ENCODE data around the gene CPLX4.

CPLX4 gene

DNA sequence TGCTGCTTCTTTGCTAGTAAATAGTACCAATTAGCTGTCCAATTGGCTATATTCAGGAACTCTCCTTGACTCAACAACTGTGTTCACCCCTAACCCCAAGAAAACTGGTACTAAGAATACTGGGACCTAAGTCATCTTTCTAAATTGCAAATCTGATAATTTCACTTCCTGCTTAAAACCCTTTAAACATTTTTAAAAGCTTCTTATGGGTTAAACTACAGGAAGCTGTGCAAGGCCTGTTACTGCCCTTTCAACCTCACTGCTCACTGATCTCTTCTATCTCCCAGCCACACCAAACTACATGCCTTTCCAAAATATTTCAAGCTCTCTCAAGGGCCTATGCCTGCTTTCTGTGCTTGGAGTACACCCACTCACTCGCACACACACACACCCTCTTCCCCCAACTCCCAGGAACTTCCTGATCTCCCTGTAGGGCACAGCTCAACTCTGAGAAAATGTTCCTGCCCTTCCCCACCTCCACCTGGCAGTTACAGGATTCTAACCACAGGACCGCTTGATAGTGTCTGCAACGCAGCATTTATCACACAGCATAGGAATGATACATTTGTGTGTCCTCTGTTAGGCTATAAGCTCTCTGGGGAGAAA, 33.9 kb upstream of the CPLX4 start:
- Histone ChIP-seq H3K36me3 (peaks cover 79 to 100% (median 88%) of the 10 kb centered on the region in 11 experiments), H3K9ac (no peak overlapping the region), H3K4me3 (no peak overlapping the region), H4K20me1 (peaks cover 3 to 26% (median 13%) of the 10 kb centered on the region in 11 experiments; a peak in 14 of 22 replicates), H3K4me2 (peak overlapping the region in 3 of 11 experiments; percentile 21 to 27 (median 27); a peak in 3 of 22 replicates), H3K27ac (no peak overlapping the region), H3K4me1 (peaks cover 6 to 19% (median 10%) of the 10 kb centered on the region in 10 experiments; a peak in 19 of 20 replicates), H3K9me3 (replicated peaks in 1 of 11) (no peaks in the 10 kb centered on the region), H3K27me3 (no peaks in the 10 kb centered on the region)
- no peak for TF ChIP-seq Cebpa-rat (IDR thresholded peaks at IDR 0.05)

DNA sequence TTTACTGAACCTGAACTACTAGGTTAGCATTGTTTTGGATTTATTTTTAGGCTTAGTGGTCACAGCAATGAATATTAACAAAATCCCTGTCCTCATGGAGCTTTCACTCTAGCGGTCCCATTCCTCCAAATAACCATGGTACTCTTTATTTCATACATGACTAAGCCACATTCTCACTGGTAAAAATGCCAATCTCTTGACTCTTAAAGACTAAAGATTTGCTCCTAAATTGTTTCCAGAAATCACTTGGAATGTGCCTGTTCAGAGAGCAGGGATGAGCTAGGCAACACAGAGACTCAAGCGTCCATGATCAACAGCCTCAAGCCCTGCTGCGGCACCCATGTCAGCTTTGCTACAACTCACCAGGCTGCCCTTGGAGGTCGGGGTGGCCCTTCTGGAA, 27.1 kb upstream of the CPLX4 start:
- Histone ChIP-seq H3K9ac (no peak overlapping the region), H3K4me1 (no peaks in the 10 kb centered on the region), H3K9me3 (replicated peaks in 1 of 11) (peaks cover 12 to 54% (median 41%) of the 10 kb centered on the region in 11 experiments), H3K4me3 (no peak overlapping the region), H3K36me3 (peaks cover 98 to 100% (median 100%) of the 10 kb centered on the region in 11 experiments), H3K27ac (no peak overlapping the region), H3K4me2 (no peak overlapping the region), H4K20me1 (peaks cover 0 to 20% (median 0%) of the 10 kb centered on the region in 11 experiments; a peak in 2 of 22 replicates), H3K27me3 (no peaks in the 10 kb centered on the region)
- no peak for TF ChIP-seq Cebpa-rat (IDR thresholded peaks at IDR 0.05)

DNA sequence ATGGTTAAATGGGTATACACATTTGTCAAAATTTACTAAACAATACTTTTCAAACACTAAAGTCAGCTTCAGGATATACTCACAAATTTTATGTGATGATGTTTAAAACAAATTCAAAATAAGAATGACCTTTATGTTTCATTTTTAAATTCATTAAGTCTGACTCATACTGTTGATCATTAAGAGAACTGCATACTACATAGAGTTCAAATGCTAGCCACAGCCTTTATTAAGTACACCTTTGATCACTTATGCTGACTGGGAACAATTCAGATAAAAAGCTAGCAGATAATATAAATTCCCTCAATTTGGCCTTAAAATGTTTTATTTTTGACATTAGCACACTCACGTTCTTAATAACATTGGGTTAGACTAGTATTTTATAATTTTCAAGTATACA, 26.5 kb upstream of the CPLX4 start:
- no peak overlapping the region for H3K4me3 ChIP-seq
- H3K27me3 ChIP-seq: no peaks in the 10 kb centered on the region
- peaks cover 0 to 20% (median 0%) of the 10 kb centered on the region in 11 experiments; a peak in 4 of 22 replicates for H4K20me1 ChIP-seq
- TF ChIP-seq Cebpa-rat (IDR thresholded peaks at IDR 0.05): no peak
- H3K27ac ChIP-seq: no peak overlapping the region
- no peak overlapping the region for H3K4me2 ChIP-seq
- H3K9me3 ChIP-seq (replicated peaks in 1 of 11): peaks cover 18 to 58% (median 45%) of the 10 kb centered on the region in 11 experiments
- no peak overlapping the region for H3K9ac ChIP-seq
- peaks cover 99 to 100% (median 100%) of the 10 kb centered on the region in 11 experiments for H3K36me3 ChIP-seq
- H3K4me1 ChIP-seq: no peaks in the 10 kb centered on the region

DNA sequence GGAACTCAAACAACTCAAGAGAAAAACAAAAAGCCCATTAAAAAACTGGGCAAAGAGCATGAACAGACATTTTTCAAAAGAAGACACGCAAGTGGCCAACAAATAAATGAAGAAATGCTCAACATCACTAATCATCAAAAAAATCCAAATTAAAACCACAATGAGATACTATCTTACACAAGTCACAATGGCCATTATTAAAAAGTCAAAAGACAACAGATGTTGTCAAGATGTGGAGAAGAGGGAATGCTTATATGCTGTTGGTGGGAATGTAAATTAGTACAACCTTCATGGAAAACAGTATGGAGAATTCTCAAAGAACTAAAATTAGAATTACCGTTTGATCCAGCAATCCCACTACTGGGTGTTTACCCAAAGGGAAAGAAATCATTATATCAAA, 25.5 kb upstream of the CPLX4 start:
- Histone ChIP-seq H3K4me3 (no peak overlapping the region), H4K20me1 (peaks cover 0 to 30% (median 4%) of the 10 kb centered on the region in 11 experiments; a peak in 5 of 22 replicates), H3K27ac (no peak overlapping the region), H3K4me1 (no peaks in the 10 kb centered on the region), H3K27me3 (no peaks in the 10 kb centered on the region), H3K9ac (no peak overlapping the region), H3K4me2 (no peak overlapping the region), H3K36me3 (peaks cover 99 to 100% (median 100%) of the 10 kb centered on the region in 11 experiments), H3K9me3 (replicated peaks in 1 of 11) (peaks cover 21 to 58% (median 45%) of the 10 kb centered on the region in 11 experiments)
- TF ChIP-seq Cebpa-rat (IDR thresholded peaks at IDR 0.05): no peak

DNA sequence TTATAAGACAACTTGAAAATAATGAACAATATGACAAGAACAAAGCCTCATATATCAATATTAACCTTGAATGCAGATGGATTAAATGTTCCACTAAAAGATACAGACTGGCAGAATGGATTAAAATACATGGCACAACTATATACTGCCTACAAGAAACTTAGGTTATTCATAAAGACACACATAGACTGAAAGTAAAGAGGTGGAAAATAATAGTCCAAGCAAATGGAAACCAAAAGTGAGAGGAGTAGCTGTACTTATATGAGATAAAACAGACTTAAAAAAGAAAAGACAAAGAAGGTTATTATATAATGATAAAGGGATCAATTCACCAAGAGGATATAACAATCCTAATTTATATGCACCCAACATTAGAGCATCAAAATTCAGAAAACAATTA, 22.4 kb upstream of the CPLX4 start:
- no peaks in the 10 kb centered on the region for H3K4me1 ChIP-seq
- H3K27ac ChIP-seq: no peak overlapping the region
- no peak overlapping the region for H3K9ac ChIP-seq
- peaks cover 93 to 100% (median 100%) of the 10 kb centered on the region in 11 experiments for H3K36me3 ChIP-seq
- peaks cover 0 to 30% (median 4%) of the 10 kb centered on the region in 11 experiments; a peak in 5 of 22 replicates for H4K20me1 ChIP-seq
- no peak overlapping the region for H3K4me2 ChIP-seq
- peaks cover 21 to 47% (median 40%) of the 10 kb centered on the region in 11 experiments for H3K9me3 ChIP-seq (replicated peaks in 1 of 11)
- H3K27me3 ChIP-seq: no peaks in the 10 kb centered on the region
- no peak overlapping the region for H3K4me3 ChIP-seq
- TF ChIP-seq Cebpa-rat (IDR thresholded peaks at IDR 0.05): no peak

DNA sequence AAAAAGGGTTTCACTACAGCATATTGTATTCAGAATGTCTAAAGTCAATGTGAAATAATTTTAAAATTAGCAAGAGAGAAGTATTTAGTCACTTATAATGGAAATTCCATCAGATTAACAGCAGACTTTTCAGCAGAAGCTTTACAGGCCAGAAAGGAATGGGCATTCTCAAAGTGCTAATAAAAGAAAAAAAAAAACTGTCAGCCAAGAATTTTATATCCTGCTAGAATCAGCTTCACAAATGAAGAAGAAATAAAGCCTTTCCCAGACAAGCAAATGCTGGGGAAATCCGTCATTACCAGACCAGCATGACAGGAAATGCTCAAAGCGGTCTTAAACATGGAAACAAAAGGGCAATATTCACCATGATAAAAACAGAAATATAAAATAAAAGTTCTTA, 21.9 kb upstream of the CPLX4 start:
- H3K27ac ChIP-seq: no peak overlapping the region
- H3K9ac ChIP-seq: no peak overlapping the region
- H3K36me3 ChIP-seq: peaks cover 93 to 100% (median 100%) of the 10 kb centered on the region in 11 experiments
- peaks cover 0 to 30% (median 4%) of the 10 kb centered on the region in 11 experiments; a peak in 5 of 22 replicates for H4K20me1 ChIP-seq
- H3K4me3 ChIP-seq: no peak overlapping the region
- no peak for TF ChIP-seq Cebpa-rat (IDR thresholded peaks at IDR 0.05)
- H3K27me3 ChIP-seq: no peaks in the 10 kb centered on the region
- H3K4me1 ChIP-seq: no peaks in the 10 kb centered on the region
- no peak overlapping the region for H3K4me2 ChIP-seq
- H3K9me3 ChIP-seq (replicated peaks in 1 of 11): peaks cover 16 to 42% (median 36%) of the 10 kb centered on the region in 11 experiments

DNA sequence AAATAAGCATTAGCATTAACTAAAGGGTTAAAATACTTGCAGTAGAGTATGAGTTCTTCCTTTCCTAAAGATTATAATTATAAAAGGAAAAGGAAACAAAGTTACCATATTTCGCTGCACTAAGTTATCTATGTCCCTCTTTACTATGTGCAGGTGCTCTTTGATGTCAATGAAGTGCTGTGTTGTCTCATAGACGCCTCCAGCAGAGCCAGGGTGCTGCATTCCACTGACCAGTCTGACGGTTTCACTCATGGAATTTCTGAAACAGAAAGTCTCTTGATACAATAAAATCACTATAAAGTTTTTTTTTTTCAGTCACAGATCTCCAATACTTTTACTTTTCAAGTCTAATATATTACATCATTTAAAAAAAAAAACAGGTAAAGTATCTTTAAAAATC, 14.5 kb upstream of the CPLX4 start:
- TF ChIP-seq Cebpa-rat (IDR thresholded peaks at IDR 0.05): no peak
- Histone ChIP-seq H3K36me3 (peaks cover 89 to 100% (median 99%) of the 10 kb centered on the region in 11 experiments), H3K27me3 (no peaks in the 10 kb centered on the region), H3K9ac (no peak overlapping the region), H3K4me1 (no peaks in the 10 kb centered on the region), H3K4me3 (no peak overlapping the region), H4K20me1 (peaks cover 0 to 6% (median 0%) of the 10 kb centered on the region in 11 experiments; a peak in 1 of 22 replicates), H3K27ac (no peak overlapping the region), H3K9me3 (replicated peaks in 1 of 11) (no peaks in the 10 kb centered on the region), H3K4me2 (no peak overlapping the region)

DNA sequence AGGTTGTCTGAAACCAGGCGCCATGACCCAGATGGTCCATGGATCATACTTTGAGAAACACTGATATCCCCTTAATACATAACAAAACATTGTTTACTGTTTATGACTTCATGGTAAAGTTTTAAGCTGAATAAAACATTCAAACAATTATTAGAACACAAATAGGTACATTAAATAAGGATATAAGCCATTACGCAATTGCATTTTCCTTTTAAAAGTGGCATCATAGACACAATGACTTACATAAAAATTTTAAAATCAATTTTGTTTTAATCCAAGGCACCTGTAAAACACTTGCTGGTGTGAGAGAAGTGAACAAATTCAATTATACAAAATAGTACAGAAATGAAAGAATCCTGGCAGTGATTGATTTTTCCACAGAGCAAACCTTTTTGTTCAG, 10.2 kb upstream of the CPLX4 start:
- Histone ChIP-seq H3K36me3 (peaks cover 77 to 85% (median 81%) of the 10 kb centered on the region in 11 experiments), H3K27me3 (no peaks in the 10 kb centered on the region), H3K4me3 (no peak overlapping the region), H3K9ac (no peak overlapping the region), H3K4me2 (no peak overlapping the region), H3K4me1 (no peaks in the 10 kb centered on the region), H4K20me1 (peaks cover 0 to 3% (median 0%) of the 10 kb centered on the region in 11 experiments; a peak in 1 of 22 replicates), H3K9me3 (replicated peaks in 1 of 11) (no peaks in the 10 kb centered on the region; a peak in 1 of 22 replicates), H3K27ac (no peak overlapping the region)
- TF ChIP-seq Cebpa-rat (IDR thresholded peaks at IDR 0.05): 0 out of 22 replicates have a peak, but pooled peaks of 1 of the 11 experiments have one; percentile 14

DNA sequence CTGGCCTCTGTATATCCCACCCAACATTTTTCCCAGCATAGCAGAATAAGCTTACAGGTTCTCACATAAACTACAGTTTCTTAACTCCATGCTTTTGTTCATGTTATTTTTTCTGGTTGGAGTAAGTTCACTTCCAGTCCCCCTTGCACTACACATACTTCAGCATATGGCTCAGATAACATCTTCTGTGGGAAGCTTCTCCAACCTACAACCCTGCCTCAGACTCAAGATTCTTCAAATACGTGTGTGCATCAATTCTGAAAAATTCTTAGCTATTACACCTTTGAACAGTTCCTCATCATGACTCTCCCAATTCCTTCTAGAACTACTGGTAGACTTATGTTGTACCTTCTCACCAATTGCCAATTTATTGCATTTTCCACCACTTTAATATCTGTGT, 7.5 kb upstream of the CPLX4 start:
- no peak for TF ChIP-seq Cebpa-rat (IDR thresholded peaks at IDR 0.05)
- H4K20me1 ChIP-seq: 0 out of 22 replicates have a peak, but pooled peaks cover 0 to 3% (median 0%) of the 10 kb centered on the region in 11 experiments
- no peak overlapping the region for H3K4me3 ChIP-seq
- H3K4me1 ChIP-seq: no peaks in the 10 kb centered on the region
- peaks cover 51 to 59% (median 54%) of the 10 kb centered on the region in 11 experiments for H3K36me3 ChIP-seq
- no peak overlapping the region for H3K4me2 ChIP-seq
- H3K27ac ChIP-seq: no peak overlapping the region
- no peaks in the 10 kb centered on the region; a peak in 1 of 22 replicates for H3K9me3 ChIP-seq (replicated peaks in 1 of 11)
- H3K27me3 ChIP-seq: no peaks in the 10 kb centered on the region
- H3K9ac ChIP-seq: no peak overlapping the region

Data from BLaER1 treated with 17β-estradiol and CSF1 and Interleukin-3, amounts not matched to agents 10 nM and 100 nM (cell line).